ENCODE results near the gene KRTAP9-8. TPM values are rescaled to one million over a fixed set of nuclear protein-coding genes. Genes with fewer than 3 reads are reported as not detected.
A peak's percentile ranks its signal among the peaks of the same experiment; 100 is the strongest.

KRTAP9-8 gene
- total RNA-seq, 3 donors from 2014 or later (not counting 1 experiment from before 2014, with no cell fraction given) = not detected

GRCh38 chr17:41258406-41258805 lies 20.6 kb downstream of the KRTAP9-8 start:
- H3K9me3 Mint-ChIP-seq = no peaks in the 10 kb centered on the region
- H3K4me3 Mint-ChIP-seq = no peak overlapping the region
- ATAC-seq = no peak
- H3K27me3 Mint-ChIP-seq (ENCODE audit: low read depth in 2 of 2) = peaks cover 33 to 76% of the 10 kb centered on the region in 2 donors
- Histone ChIP-seq H3K27me3 (ENCODE audit: control insufficient read depth, insufficient read depth, low read length) (peaks cover 2% of the 10 kb centered on the region), H3K4me3 (ENCODE audit: low read length) (no peak overlapping the region), H3K27ac (ENCODE audit: low read length) (no peak overlapping the region), H3K4me1 (ENCODE audit: control insufficient read depth, insufficient read depth, low read length) (no peaks in the 10 kb centered on the region), H3K9me3 (ENCODE audit: control insufficient read depth, insufficient read depth, low read length) (no peaks in the 10 kb centered on the region), H3K36me3 (ENCODE audit: control insufficient read depth, insufficient read depth, low read length) (no peaks in the 10 kb centered on the region)
- no peaks in the 10 kb centered on the region for H3K36me3 Mint-ChIP-seq
- no peak for TF ChIP-seq CTCF (IDR thresholded peaks at IDR 0.05)
- no peak overlapping the region for H3K27ac Mint-ChIP-seq
- no peak for DNase-seq
- intact Hi-C loops (cut with micrococcal nuclease) = no loop called here
- no peaks in the 10 kb centered on the region for H3K4me1 Mint-ChIP-seq

- peaks cover 5% of the 10 kb centered on the region for H3K27me3 ChIP-seq (ENCODE audit: control insufficient read depth, insufficient read depth, low read length)
- peaks cover 38 to 60% of the 10 kb centered on the region in 2 donors for H3K27me3 Mint-ChIP-seq (ENCODE audit: low read depth in 2 of 2)
- no peaks in the 10 kb centered on the region for H3K4me1 ChIP-seq (ENCODE audit: control insufficient read depth, insufficient read depth, low read length)
- no peaks in the 10 kb centered on the region for H3K36me3 Mint-ChIP-seq
- H3K27ac Mint-ChIP-seq = no peak overlapping the region
- H3K9me3 Mint-ChIP-seq = no peaks in the 10 kb centered on the region
- H3K36me3 ChIP-seq (ENCODE audit: control insufficient read depth, insufficient read depth, low read length) = no peaks in the 10 kb centered on the region
- TF ChIP-seq CTCF (IDR thresholded peaks at IDR 0.05) = no peak
- H3K4me3 ChIP-seq (ENCODE audit: low read length) = no peak overlapping the region
- intact Hi-C loops (cut with micrococcal nuclease) = no loop called here
- DNase-seq (no peak), ATAC-seq (no peak)
- no peak overlapping the region for H3K27ac ChIP-seq (ENCODE audit: low read length)
- no peak overlapping the region for H3K4me3 Mint-ChIP-seq
- H3K9me3 ChIP-seq (ENCODE audit: control insufficient read depth, insufficient read depth, low read length) = no peaks in the 10 kb centered on the region
- H3K4me1 Mint-ChIP-seq = no peaks in the 10 kb centered on the region
- 74% methylated on average over 2 of the region's 2 CpGs for WGBS (ENCODE audit: insufficient coverage)
Measured at GRCh38 chr17:41263212-41263611, 25.4 kb downstream of the KRTAP9-8 start.

- ATAC-seq = no peak
- 91% methylated on average over 2 of the region's 3 CpGs for WGBS (ENCODE audit: insufficient coverage)
- no peak overlapping the region for H3K27ac Mint-ChIP-seq
- Histone ChIP-seq H3K4me3 (ENCODE audit: low read length) (no peak overlapping the region), H3K9me3 (ENCODE audit: control insufficient read depth, insufficient read depth, low read length) (no peaks in the 10 kb centered on the region), H3K36me3 (ENCODE audit: control insufficient read depth, insufficient read depth, low read length) (no peaks in the 10 kb centered on the region), H3K27ac (ENCODE audit: low read length) (no peak overlapping the region), H3K4me1 (ENCODE audit: control insufficient read depth, insufficient read depth, low read length) (no peaks in the 10 kb centered on the region), H3K27me3 (ENCODE audit: control insufficient read depth, insufficient read depth, low read length) (peaks cover 2% of the 10 kb centered on the region)
- no peak for TF ChIP-seq CTCF (IDR thresholded peaks at IDR 0.05)
- no peaks in the 10 kb centered on the region for H3K4me1 Mint-ChIP-seq
- DNase-seq = peak in 1 of 2 donors; percentile 1
- H3K9me3 Mint-ChIP-seq = no peaks in the 10 kb centered on the region
- peaks cover 45 to 47% of the 10 kb centered on the region in 2 donors for H3K27me3 Mint-ChIP-seq (ENCODE audit: low read depth in 2 of 2)
- H3K4me3 Mint-ChIP-seq = no peak overlapping the region
- intact Hi-C loops (cut with micrococcal nuclease) = loop anchor here (1.0 kb wide), 1 partner anchor 12 kb away; no protein-coding TSS in a partner anchor
- H3K36me3 Mint-ChIP-seq = no peaks in the 10 kb centered on the region
Measured at GRCh38 chr17:41264599-41264998, 26.8 kb downstream of the KRTAP9-8 start.

- no peaks in the 10 kb centered on the region for H3K4me1 ChIP-seq (ENCODE audit: control insufficient read depth, insufficient read depth, low read length)
- H3K27me3 ChIP-seq (ENCODE audit: control insufficient read depth, insufficient read depth, low read length) = peaks cover 2% of the 10 kb centered on the region
- no peak for TF ChIP-seq CTCF (IDR thresholded peaks at IDR 0.05)
- no peak within 1 kb of the TSS for H3K27ac ChIP-seq (ENCODE audit: low read length)
- no peak within 1 kb of the TSS for H3K27ac Mint-ChIP-seq
- H3K9me3 Mint-ChIP-seq = no peaks in the 10 kb centered on the region
- H3K9me3 ChIP-seq (ENCODE audit: control insufficient read depth, insufficient read depth, low read length) = no peaks in the 10 kb centered on the region
- intact Hi-C loops (cut with micrococcal nuclease) = no loop called here
- H3K36me3 ChIP-seq (ENCODE audit: control insufficient read depth, insufficient read depth, low read length) = no peaks in the 10 kb centered on the region
- DNase-seq = peak in 1 of 2 donors; percentile 1
- peaks cover 44 to 45% of the 10 kb centered on the region in 2 donors for H3K27me3 Mint-ChIP-seq (ENCODE audit: low read depth in 2 of 2)
- no peaks in the 10 kb centered on the region for H3K4me1 Mint-ChIP-seq
- H3K4me3 ChIP-seq (ENCODE audit: low read length) = no peak within 1 kb of the TSS
- no peak within 1 kb of the TSS for H3K4me3 Mint-ChIP-seq
- H3K36me3 Mint-ChIP-seq = no peaks in the 10 kb centered on the region
- ATAC-seq = no peak
- WGBS (ENCODE audit: insufficient coverage) = 60% methylated on average over 2 of the region's 2 CpGs
Measured at GRCh38 chr17:41265078-41265477, 27.3 kb downstream of the KRTAP9-8 start, which contains the start of gene KRTAP9-6. Gene KRTAP9-6, plus strand, starts transcription at chr17:41265378. Its CDS starts 0 bp downstream, at chr17:41265378.
